IMR-90 (cell line): ENCODE measurements around the gene GABPB2. TPM values are rescaled to one million over a fixed set of nuclear protein-coding genes. Genes with fewer than 3 reads are reported as not detected.

ENCODE experiments used
- ATAC-seq: fragments of 200-7000 bp; cut with Tn5 transposase; 2 replicates; pipeline ENCODE4 v1.9.1; 2020; ENCODE audit warnings: low read depth, mild to moderate bottlenecking, moderate library complexity
- BruUV-seq: library from RNA; stranded (reverse); fragments of 400-500 nt; replicated peaks from 2 replicates; lab custom pipeline; 2021; lab: Mats Ljungman, UMichigan
- CTCF ChIA-PET: fragments of 300-600 bp; formaldehyde crosslinking; extraction: SDS; loops from one replicate; lab custom pipeline; 2021; ENCODE audit warnings: antibody characterized with exemption; lab: Yijun Ruan, JAX
- POLR2A ChIA-PET: fragments of 300-600 bp; sonication (Branson Sonifier 250); formaldehyde crosslinking; loops from one replicate; lab custom pipeline; 2022; ENCODE audit warnings: antibody characterized with exemption; ENCODE audit not compliant: unreplicated experiment; lab: Charles Lee
- DNase-seq: peaks from one replicate; pipeline ENCODE4 v3.0.0; 2013
- H2AFZ ChIP-seq: replicated peaks from 2 replicates; pipeline ENCODE3; 2013; ENCODE audit warnings: low read length, mild to moderate bottlenecking; ENCODE audit not compliant: poor library complexity
- H2AK5ac ChIP-seq: 2 replicates; pipeline ENCODE4 v1.6.1; 2013; ENCODE audit warnings: low read depth, low read length, inconsistent platforms
- H2AK9ac ChIP-seq: replicated peaks from 2 replicates; pipeline ENCODE3; 2013; ENCODE audit warnings: mild to moderate bottlenecking, low read depth, low read length, moderate library complexity; ENCODE audit not compliant: poor library complexity
- H2BK120ac ChIP-seq: 2 replicates; pipeline ENCODE4 v1.6.1; 2013; ENCODE audit warnings: low read depth, low read length, inconsistent platforms
- H2BK15ac ChIP-seq: 3 replicates; pipeline ENCODE4 v1.6.1; 2013; ENCODE audit warnings: low read depth, low read length, inconsistent platforms
- H2BK20ac ChIP-seq: 2 replicates; pipeline ENCODE4 v1.6.1; 2013; ENCODE audit warnings: low read depth, mild to moderate bottlenecking, inconsistent platforms, low read length, moderate library complexity
- H2BK5ac ChIP-seq: 2 replicates; pipeline ENCODE4 v1.6.1; 2013; ENCODE audit warnings: mild to moderate bottlenecking, low read depth, low read length, inconsistent platforms; ENCODE audit not compliant: poor library complexity, severe bottlenecking
- H3K14ac ChIP-seq: replicated peaks from 2 replicates; pipeline ENCODE4 v1.6.1; 2013; ENCODE audit warnings: low read depth, low read length, inconsistent platforms
- H3K18ac ChIP-seq: 2 replicates; pipeline ENCODE4 v1.6.1; 2013; ENCODE audit warnings: low read depth, low read length, control low read depth
- H3K23ac ChIP-seq: 2 replicates; pipeline ENCODE4 v1.6.1; 2013; ENCODE audit warnings: low read depth, low read length, inconsistent platforms
- H3K27ac ChIP-seq: 2 replicates; pipeline ENCODE4 v1.5.1; 2013; ENCODE audit warnings: mild to moderate bottlenecking, control low read depth, low read length; ENCODE audit not compliant: insufficient read depth
- H3K27me3 ChIP-seq: 2 replicates; pipeline ENCODE4 v1.6.1; 2013; ENCODE audit warnings: low read length; ENCODE audit not compliant: control insufficient read depth, insufficient read depth
- H3K36me3 ChIP-seq: 2 replicates; pipeline ENCODE4 v1.6.1; 2013; ENCODE audit warnings: low read length, mixed read lengths; ENCODE audit not compliant: control insufficient read depth, insufficient read depth
- H3K4ac ChIP-seq: 2 replicates; pipeline ENCODE4 v1.6.1; 2013; ENCODE audit warnings: low read depth, low read length, inconsistent platforms
- H3K4me1 ChIP-seq: 2 replicates; pipeline ENCODE4 v1.6.1; 2013; ENCODE audit warnings: low read length, mixed read lengths; ENCODE audit not compliant: control insufficient read depth, insufficient read depth
- H3K4me2 ChIP-seq: 2 replicates; pipeline ENCODE4 v1.6.1; 2013; ENCODE audit warnings: low read depth, mild to moderate bottlenecking, control low read depth, low read length, moderate library complexity
- H3K4me3 ChIP-seq: 2 replicates; pipeline ENCODE4 v1.5.1; 2013; ENCODE audit warnings: low read depth, mild to moderate bottlenecking, control low read depth, low read length, moderate library complexity; ENCODE audit not compliant: insufficient read depth
- H3K56ac ChIP-seq: 2 replicates; pipeline ENCODE4 v1.6.1; 2013; ENCODE audit warnings: low read length, inconsistent platforms; ENCODE audit not compliant: insufficient read depth; ENCODE audit errors: extremely low read depth
- H3K79me1 ChIP-seq, 2 experiments: 2 replicates each; pipeline ENCODE4 v1.6.1; 2013; ENCODE audit warnings: low read length in 2 of 2, inconsistent platforms in 1 of 2, low read depth in 1 of 2
- H3K9ac ChIP-seq: 2 replicates; pipeline ENCODE4 v1.6.1; 2013; ENCODE audit warnings: low read depth, low read length, control low read depth
- H3K9me1 ChIP-seq: 2 replicates; pipeline ENCODE4 v1.6.1; 2013; ENCODE audit warnings: low read length, inconsistent platforms; ENCODE audit not compliant: insufficient read depth
- H3K9me3 ChIP-seq: 2 replicates; pipeline ENCODE4 v1.6.1; 2013; ENCODE audit warnings: low read length; ENCODE audit not compliant: control insufficient read depth, insufficient read depth
- H4K20me1 ChIP-seq: 2 replicates; pipeline ENCODE4 v1.6.1; 2013; ENCODE audit warnings: low read length, inconsistent platforms; ENCODE audit not compliant: insufficient read depth
- H4K5ac ChIP-seq: 2 replicates; pipeline ENCODE4 v1.6.1; 2013; ENCODE audit warnings: mild to moderate bottlenecking, low read depth, low read length, control low read depth
- H4K8ac ChIP-seq, 2 experiments: 2 replicates each; pipeline ENCODE4 v1.6.1; 2013; ENCODE audit warnings: low read depth in 2 of 2, low read length in 2 of 2, control low read depth in 1 of 2, inconsistent platforms in 1 of 2
- H4K91ac ChIP-seq: 2 replicates; pipeline ENCODE4 v1.6.1; 2013; ENCODE audit warnings: low read depth, low read length, inconsistent platforms; ENCODE audit not compliant: insufficient read depth
- BHLHE40 ChIP-seq: fragments of 150-350 bp; IDR thresholded peaks from 2 replicates; pipeline ENCODE4 v1.6.1; 2016; ENCODE audit warnings: mild to moderate bottlenecking, low read depth, low read length
- CTCF ChIP-seq: conservative IDR thresholded peaks from 2 replicates; pipeline ENCODE4 v1.5.1; 2012; ENCODE audit warnings: mild to moderate bottlenecking, low read depth, low read length, improper control_type of control experiment
- ELK1 ChIP-seq: fragments of 150-350 bp; IDR thresholded peaks from 2 replicates; pipeline ENCODE4 v1.6.1; 2016; ENCODE audit warnings: low read depth, mild to moderate bottlenecking, low read length, moderate library complexity, borderline replicate concordance
- FOS ChIP-seq: fragments of 150-350 bp; IDR thresholded peaks from 2 replicates; pipeline ENCODE4 v1.6.1; 2016; ENCODE audit warnings: low read depth, low read length
- MAFK ChIP-seq: IDR thresholded peaks from 2 replicates; pipeline ENCODE4 v1.6.1; 2012; ENCODE audit warnings: low read depth, low read length, improper control_type of control experiment
- MXI1 ChIP-seq: IDR thresholded peaks from 2 replicates; pipeline ENCODE4 v1.6.1; 2012; ENCODE audit warnings: low read depth, mild to moderate bottlenecking, low read length, moderate library complexity, borderline replicate concordance
- NFE2L2 ChIP-seq: fragments of 150-350 bp; IDR thresholded peaks from 2 replicates; pipeline ENCODE4 v1.6.1; 2016; ENCODE audit warnings: low read depth, mild to moderate bottlenecking, low read length
- RAD21 ChIP-seq: IDR thresholded peaks from 2 replicates; pipeline ENCODE4 v1.6.1; 2012; ENCODE audit warnings: low read length, improper control_type of control experiment
- SMC3 ChIP-seq: fragments of 150-350 bp; IDR thresholded peaks from 2 replicates; pipeline ENCODE4 v1.6.1; 2016; ENCODE audit warnings: low read depth, mild to moderate bottlenecking, antibody characterized with exemption, low read length, moderate library complexity
- dilution Hi-C: fragments of 300-500 bp; cut with HindIII; formaldehyde crosslinking; loops from one replicate; pipeline ENCODE4 v1.14.3; 2018; ENCODE audit warnings: low sequenced_read_pairs; ENCODE audit not compliant: unreplicated experiment
- in situ Hi-C: fragments of 300-500 bp; cut with MboI; formaldehyde crosslinking; loops from 3 replicates; pipeline ENCODE4 v1.14.3; 2019; ENCODE audit warnings: low sequenced_read_pairs, inconsistent platforms, mixed read lengths
- intact Hi-C: fragments of 100-400 bp; cut with micrococcal nuclease; formaldehyde crosslinking; loops from 2 replicates; pipeline ENCODE4 v1.10.0; 2022
- polyA plus RNA-seq, 3 experiments: library from polyadenylated mRNA; depleted of rRNA; stranded (reverse); fragments of >200 nt; gene quantifications; 2 replicates each; pipeline ENCODE4 v1.2.3, GENCODE V29; 2012; ENCODE audit warnings: low replicate concordance in 1 of 3
- total RNA-seq: library from RNA; depleted of rRNA; stranded (reverse); fragments of >200 nt; gene quantifications from 2 replicates; pipeline ENCODE4 v1.2.3, GENCODE V29; 2012

The GABPB2 gene
- total and polyA plus RNA-seq, 2 of the 4 experiments (the other 2 are of a cell fraction), result 7.5 to 12.9 TPM

- dilution Hi-C loops, result no loop called here
- Histone ChIP-seq H4K5ac (no peak overlapping the region), H2AK5ac (no peak overlapping the region), H3K23ac (no peak overlapping the region), H3K4ac (no peak overlapping the region), H2BK15ac (no peak overlapping the region), H3K4me3 (no peak overlapping the region), H2BK120ac (no peak overlapping the region), H4K91ac (no peak overlapping the region), H2BK20ac (no peak overlapping the region), H2BK5ac (no peak overlapping the region), H3K36me3 (peaks cover 18% of the 10 kb centered on the region), H4K20me1 (no peaks in the 10 kb centered on the region; the same call in 1 of the 2 replicates), H3K27ac (no peak overlapping the region), H2AK9ac (no peak overlapping the region), H3K56ac (no peak overlapping the region), H3K4me1 (no peaks in the 10 kb centered on the region), H3K9ac (no peak overlapping the region), H3K4me2 (no peak overlapping the region), H3K27me3 (no peaks in the 10 kb centered on the region), H4K8ac (no peak overlapping the region), H3K14ac (no peak overlapping the region), H3K9me3 (no peaks in the 10 kb centered on the region), H2AFZ (no peak overlapping the region), H3K18ac (no peak overlapping the region), H3K79me1 (no peaks in the 10 kb centered on the region; a peak in 1 of 4 replicates), H3K9me1 (no peaks in the 10 kb centered on the region)
- no TSS peak for BruUV-seq
- CTCF ChIA-PET, result interaction anchor here (0.6 kb wide), 1 partner anchor 72 kb away, joined by 3 read pairs; no protein-coding TSS in a partner anchor
- in situ Hi-C loops, result no loop called here
- DNase-seq (no peak), ATAC-seq (no peak)
- TF ChIP-seq NFE2L2, result no peak
- TF ChIP-seq RAD21, result no peak
- TF ChIP-seq ELK1, result no peak
- no peak for TF ChIP-seq MXI1
- no peak for TF ChIP-seq BHLHE40
- no peak for TF ChIP-seq FOS
- no peak for TF ChIP-seq CTCF
- no peak for TF ChIP-seq MAFK
- no peak for TF ChIP-seq SMC3
- POLR2A ChIA-PET, result no interaction called here
- intact Hi-C loops, result no loop called here
Measured at GRCh38 chr1:151026460-151026859, 44.1 kb upstream of the GABPB2 start.
